CD8-positive, alpha-beta memory T cell (primary cell): ENCODE results near the gene MEGF9. TPM values are rescaled to one million over a fixed set of nuclear protein-coding genes. Genes with fewer than 3 reads are reported as not detected.

Experiments used
- CTCF ChIA-PET: fragments of 350-600 bp; sonication (Branson Sonifier 250); formaldehyde crosslinking; loops from one replicate; lab custom pipeline; 2021; ENCODE audit warnings: antibody characterized with exemption; lab: Charles Lee
- POLR2A ChIA-PET: fragments of 350-600 bp; sonication (Branson Sonifier 250); formaldehyde crosslinking; loops from one replicate; lab custom pipeline; 2021; ENCODE audit warnings: antibody characterized with exemption; lab: Charles Lee
- DNase-seq, 5 donors: peaks; one replicate each; pipeline versions ENCODE4 v3.0.0 to v3.0.0-alpha.2; 2020 to 2022; ENCODE audit warnings: mixed read lengths in 1 of 5
- H3K27ac ChIP-seq: one replicate; pipeline ENCODE4 v1.7.0; 2013; ENCODE audit warnings: low read depth, mild to moderate bottlenecking, low read length, moderate library complexity
- H3K27me3 ChIP-seq: 2 replicates; pipeline ENCODE4 v1.7.0; 2013; ENCODE audit warnings: low read length, mild to moderate bottlenecking; ENCODE audit not compliant: insufficient read depth, poor library complexity, severe bottlenecking
- H3K36me3 ChIP-seq: 2 replicates; pipeline ENCODE4 v1.7.0; 2013; ENCODE audit warnings: mild to moderate bottlenecking, low read length, moderate library complexity; ENCODE audit not compliant: insufficient read depth
- H3K4me1 ChIP-seq: 2 replicates; pipeline ENCODE4 v1.7.0; 2013; ENCODE audit warnings: mild to moderate bottlenecking, low read length, moderate library complexity; ENCODE audit not compliant: insufficient read depth
- H3K4me3 ChIP-seq: 2 replicates; pipeline ENCODE4 v1.7.0; 2013; ENCODE audit warnings: mild to moderate bottlenecking, low read length
- H3K9me3 ChIP-seq: 2 replicates; pipeline ENCODE4 v1.7.0; 2013; ENCODE audit warnings: mild to moderate bottlenecking, low read length
- H3K27ac Mint-ChIP-seq, 8 donors: one replicate each; pipeline ENCODE4 v1.8.0; 2020 to 2021; ENCODE audit warnings: mixed read lengths in 8 of 8, mild to moderate bottlenecking in 6 of 8, inconsistent platforms in 3 of 8, moderate library complexity in 3 of 8
- H3K27me3 Mint-ChIP-seq, 2 donors: one replicate each; pipeline ENCODE4 v1.8.0; 2020 to 2021; ENCODE audit warnings: mixed read lengths in 2 of 2, mild to moderate bottlenecking in 1 of 2, moderate library complexity in 1 of 2
- H3K36me3 Mint-ChIP-seq, 3 donors: one replicate each; pipeline ENCODE4 v1.8.0; 2020 to 2021; ENCODE audit warnings: mixed read lengths in 3 of 3, inconsistent platforms in 1 of 3, mild to moderate bottlenecking in 1 of 3
- H3K4me1 Mint-ChIP-seq, 3 donors: one replicate each; pipeline ENCODE4 v1.8.0; 2020 to 2021; ENCODE audit warnings: mixed read lengths in 3 of 3, inconsistent platforms in 1 of 3, mild to moderate bottlenecking in 1 of 3
- H3K4me3 Mint-ChIP-seq, 7 donors: one replicate each; pipeline ENCODE4 v1.8.0; 2020 to 2021; ENCODE audit warnings: mixed read lengths in 7 of 7, mild to moderate bottlenecking in 6 of 7, moderate library complexity in 4 of 7, inconsistent platforms in 2 of 7
- H3K9me3 Mint-ChIP-seq, 5 donors: one replicate each; pipeline ENCODE4 v1.8.0; 2020 to 2022; ENCODE audit warnings: mixed read lengths in 5 of 5, mild to moderate bottlenecking in 3 of 5, moderate library complexity in 2 of 5, inconsistent platforms in 1 of 5
- polyA plus RNA-seq: library from polyadenylated mRNA; unstranded; fragments of 300-500 nt; fragmentation: Illumina TruSeq; gene quantifications from one replicate; pipeline ENCODE4 v1.2.3, GENCODE V29; 2021
- total RNA-seq, 2 experiments: library from RNA; stranded (reverse); gene quantifications; one replicate each; pipeline ENCODE4 v1.2.3, GENCODE V29; 2021

MEGF9 gene
- total and polyA plus RNA-seq, 3 experiments from 2014 or later: 3.9 to 7.0 (median 6.9) TPM

- Histone ChIP-seq H3K27me3 (no peaks in the 10 kb centered on the region), H3K9me3 (no peaks in the 10 kb centered on the region), H3K4me3 (no peak overlapping the region), H3K4me1 (no peaks in the 10 kb centered on the region), H3K27ac (no peak overlapping the region), H3K36me3 (no peaks in the 10 kb centered on the region)
- Mint-ChIP-seq H3K27ac (peak overlapping the region in 4 of 8 donors; percentile 12 to 67 (median 36)), H3K36me3 (peaks cover 3 to 10% (median 7%) of the 10 kb centered on the region in 3 donors), H3K4me3 (no peak overlapping the region), H3K27me3 (peaks cover 0 to 2% of the 10 kb centered on the region in 2 donors), H3K9me3 (peaks cover 0 to 3% (median 0%) of the 10 kb centered on the region in 5 donors), H3K4me1 (peaks cover 4 to 25% (median 20%) of the 10 kb centered on the region in 3 donors)
- CTCF ChIA-PET: no interaction called here
- DNase-seq: no peak
- POLR2A ChIA-PET: no interaction called here
Observed at GRCh38 chr9:120683150-120683549, 31.1 kb downstream of the MEGF9 start.

GRCh38 chr9:120681121-120681520 lies 33.1 kb downstream of the MEGF9 start:
- Histone ChIP-seq H3K9me3 (no peaks in the 10 kb centered on the region), H3K27me3 (no peaks in the 10 kb centered on the region), H3K36me3 (no peaks in the 10 kb centered on the region), H3K4me1 (no peaks in the 10 kb centered on the region), H3K27ac (no peak overlapping the region), H3K4me3 (no peak overlapping the region)
- H3K9me3 Mint-ChIP-seq: peaks cover 0 to 3% (median 0%) of the 10 kb centered on the region in 5 donors
- no peak for DNase-seq
- no peak overlapping the region for H3K4me3 Mint-ChIP-seq
- peaks cover 4 to 25% (median 20%) of the 10 kb centered on the region in 3 donors for H3K4me1 Mint-ChIP-seq
- no peak overlapping the region for H3K27ac Mint-ChIP-seq
- CTCF ChIA-PET: no interaction called here
- H3K27me3 Mint-ChIP-seq: peaks cover 0 to 2% of the 10 kb centered on the region in 2 donors
- H3K36me3 Mint-ChIP-seq: peaks cover 3 to 11% (median 7%) of the 10 kb centered on the region in 3 donors
- POLR2A ChIA-PET: interaction anchor here (0.7 kb wide), 1 partner anchor 481 kb away, joined by 3 read pairs; no protein-coding TSS in a partner anchor

GRCh38 chr9:120680579-120680978 lies 33.7 kb downstream of the MEGF9 start:
- peaks cover 3 to 9% (median 4%) of the 10 kb centered on the region in 3 donors for H3K36me3 Mint-ChIP-seq
- H3K27me3 Mint-ChIP-seq: peaks cover 0 to 2% of the 10 kb centered on the region in 2 donors
- H3K36me3 ChIP-seq: no peaks in the 10 kb centered on the region
- no peak overlapping the region for H3K27ac ChIP-seq
- DNase-seq: no peak
- no peaks in the 10 kb centered on the region for H3K4me1 ChIP-seq
- H3K4me3 Mint-ChIP-seq: no peak overlapping the region
- no peak overlapping the region for H3K27ac Mint-ChIP-seq
- peaks cover 0 to 3% (median 0%) of the 10 kb centered on the region in 5 donors for H3K9me3 Mint-ChIP-seq
- no peaks in the 10 kb centered on the region for H3K9me3 ChIP-seq
- H3K4me1 Mint-ChIP-seq: peaks cover 4 to 24% (median 17%) of the 10 kb centered on the region in 3 donors
- ChIA-PET POLR2A (no interaction called here), CTCF (no interaction called here)
- H3K4me3 ChIP-seq: no peak overlapping the region
- H3K27me3 ChIP-seq: no peaks in the 10 kb centered on the region

- DNase-seq: no peak
- peaks cover 0 to 3% (median 0%) of the 10 kb centered on the region in 5 donors for H3K9me3 Mint-ChIP-seq
- Histone ChIP-seq H3K4me1 (no peaks in the 10 kb centered on the region), H3K9me3 (no peaks in the 10 kb centered on the region), H3K27ac (no peak overlapping the region), H3K4me3 (no peak overlapping the region), H3K36me3 (no peaks in the 10 kb centered on the region), H3K27me3 (no peaks in the 10 kb centered on the region)
- H3K27me3 Mint-ChIP-seq: peaks cover 0 to 2% of the 10 kb centered on the region in 2 donors
- no peak overlapping the region for H3K27ac Mint-ChIP-seq
- H3K36me3 Mint-ChIP-seq: peaks cover 3 to 9% (median 4%) of the 10 kb centered on the region in 3 donors
- no peak overlapping the region for H3K4me3 Mint-ChIP-seq
- peaks cover 4 to 24% (median 13%) of the 10 kb centered on the region in 3 donors for H3K4me1 Mint-ChIP-seq
- CTCF ChIA-PET: no interaction called here
- POLR2A ChIA-PET: no interaction called here
Observed at GRCh38 chr9:120680161-120680560, 34.1 kb downstream of the MEGF9 start.

- H3K36me3 Mint-ChIP-seq: peaks cover 3 to 10% (median 4%) of the 10 kb centered on the region in 3 donors
- no peak for DNase-seq
- H3K27ac ChIP-seq: no peak overlapping the region
- no peaks in the 10 kb centered on the region for H3K4me1 ChIP-seq
- ChIA-PET POLR2A (no interaction called here), CTCF (no interaction called here)
- H3K4me1 Mint-ChIP-seq: peaks cover 1 to 20% (median 11%) of the 10 kb centered on the region in 3 donors
- peaks cover 0 to 2% of the 10 kb centered on the region in 2 donors for H3K27me3 Mint-ChIP-seq
- H3K27ac Mint-ChIP-seq: no peak overlapping the region
- H3K36me3 ChIP-seq: no peaks in the 10 kb centered on the region
- H3K4me3 Mint-ChIP-seq: no peak overlapping the region
- H3K27me3 ChIP-seq: no peaks in the 10 kb centered on the region
- no peaks in the 10 kb centered on the region for H3K9me3 ChIP-seq
- H3K9me3 Mint-ChIP-seq: peaks cover 0 to 3% (median 0%) of the 10 kb centered on the region in 5 donors
- no peak overlapping the region for H3K4me3 ChIP-seq
Observed at GRCh38 chr9:120677965-120678364, 36.3 kb downstream of the MEGF9 start.

GRCh38 chr9:120676767-120677402 lies 37.4 kb downstream of the MEGF9 start:
- POLR2A ChIA-PET: no interaction called here
- Histone ChIP-seq H3K27ac (no peak overlapping the region), H3K36me3 (no peaks in the 10 kb centered on the region), H3K27me3 (no peaks in the 10 kb centered on the region), H3K4me3 (no peak overlapping the region), H3K4me1 (no peaks in the 10 kb centered on the region), H3K9me3 (no peaks in the 10 kb centered on the region)
- peaks cover 3 to 10% (median 4%) of the 10 kb centered on the region in 3 donors for H3K36me3 Mint-ChIP-seq
- peaks cover 0 to 15% (median 7%) of the 10 kb centered on the region in 3 donors for H3K4me1 Mint-ChIP-seq
- peaks cover 0 to 3% (median 0%) of the 10 kb centered on the region in 5 donors for H3K9me3 Mint-ChIP-seq
- DNase-seq: no peak
- no peak overlapping the region for H3K4me3 Mint-ChIP-seq
- H3K27me3 Mint-ChIP-seq: peaks cover 0 to 2% of the 10 kb centered on the region in 2 donors
- no peak overlapping the region for H3K27ac Mint-ChIP-seq
- CTCF ChIA-PET: no interaction called here

- Histone ChIP-seq H3K4me3 (no peak overlapping the region), H3K27me3 (no peaks in the 10 kb centered on the region), H3K27ac (no peak overlapping the region), H3K4me1 (no peaks in the 10 kb centered on the region), H3K9me3 (no peaks in the 10 kb centered on the region), H3K36me3 (no peaks in the 10 kb centered on the region)
- Mint-ChIP-seq H3K36me3 (peaks cover 1 to 3% (median 2%) of the 10 kb centered on the region in 3 donors), H3K4me3 (no peak overlapping the region), H3K4me1 (peaks cover 10 to 37% (median 14%) of the 10 kb centered on the region in 3 donors), H3K27ac (no peak overlapping the region), H3K9me3 (no peaks in the 10 kb centered on the region), H3K27me3 (peaks cover 0 to 2% of the 10 kb centered on the region in 2 donors)
- CTCF ChIA-PET: no interaction called here
- DNase-seq: no peak
- POLR2A ChIA-PET: no interaction called here
Observed at GRCh38 chr9:120668399-120668798, 45.9 kb downstream of the MEGF9 start.

GRCh38 chr9:120663950-120664349 lies 50.3 kb downstream of the MEGF9 start:
- ChIA-PET POLR2A (no interaction called here), CTCF (no interaction called here)
- Mint-ChIP-seq H3K4me1 (peaks cover 3 to 39% (median 17%) of the 10 kb centered on the region in 3 donors), H3K9me3 (no peaks in the 10 kb centered on the region), H3K4me3 (no peak overlapping the region), H3K27ac (peak overlapping the region in 1 of 8 donors; percentile 8), H3K36me3 (peaks cover 2 to 3% (median 3%) of the 10 kb centered on the region in 3 donors), H3K27me3 (peaks cover 0 to 2% of the 10 kb centered on the region in 2 donors)
- no peaks in the 10 kb centered on the region for H3K4me1 ChIP-seq
- no peaks in the 10 kb centered on the region for H3K27me3 ChIP-seq
- H3K4me3 ChIP-seq: no peak overlapping the region
- H3K36me3 ChIP-seq: no peaks in the 10 kb centered on the region
- DNase-seq: no peak
- H3K9me3 ChIP-seq: no peaks in the 10 kb centered on the region
- no peak overlapping the region for H3K27ac ChIP-seq
